KBM-7 (cell line): Measurements from ENCODE around the gene PCDHA10.

Experiments used
- DNase-seq: peaks from one replicate; pipeline ENCODE4 v3.0.0-alpha.2; 2015
- in situ Hi-C: fragments of 300-500 bp; cut with MboI; formaldehyde crosslinking; loops from 2 replicates; pipeline ENCODE4 v1.14.3; 2020; ENCODE audit warnings: low sequenced_read_pairs, low pct_unique_long_range_greater_than_20kb, mixed read lengths

PCDHA10 gene

GRCh38 chr5:140877262-140877581, 21.5 kb downstream of the PCDHA10 start:
- in situ Hi-C loops: no loop called here
- DNase-seq: no peak

GRCh38 chr5:140881889-140882590, 26.3 kb downstream of the PCDHA10 start, which contains the start of gene PCDHA13:
TSS of gene PCDHA13 (plus strand) at chr5:140882124. CDS start at chr5:140882269, 145 bp downstream.
- no peak for DNase-seq
- in situ Hi-C loops: no loop called here

- in situ Hi-C loops: no loop called here
- no peak for DNase-seq
Observed at GRCh38 chr5:140882591-140882899, 26.8 kb downstream of the PCDHA10 start.

- DNase-seq: no peak
- in situ Hi-C loops: no loop called here
Observed at GRCh38 chr5:140883373-140883772, 27.7 kb downstream of the PCDHA10 start.

GRCh38 chr5:140883927-140884697, 28.4 kb downstream of the PCDHA10 start:
- DNase-seq: no peak
- in situ Hi-C loops: no loop called here

GRCh38 chr5:140916325-140916724, 60.6 kb downstream of the PCDHA10 start:
- in situ Hi-C loops: no loop called here

More at GRCh38 chr5:140916325-140916724, 60.6 kb downstream of the PCDHA10 start:
- no peak for DNase-seq
